GM23338 (cell line): ENCODE data around the gene SFSWAP. TPM values are rescaled to one million over a fixed set of nuclear protein-coding genes. Genes with fewer than 3 reads are reported as not detected.
A peak's percentile ranks its signal among the peaks of the same experiment; 100 is the strongest.

Source experiments
- ATAC-seq: fragments of 200-7000 bp; cut with Tn5 transposase; 3 replicates; pipeline ENCODE4 v1.9.1; 2020
- DNase-seq: peaks from one replicate; pipeline ENCODE4 v3.0.0-alpha.2; 2015; ENCODE audit warnings: low spot score
- H2AFZ ChIP-seq: fragments of 200-600 bp; sonication (generic); 2 replicates; pipeline ENCODE4 v1.8.0; 2016; ENCODE audit warnings: antibody characterized with exemption, mild to moderate bottlenecking, moderate library complexity
- H3F3A ChIP-seq: fragments of 200-600 bp; sonication (generic); replicated peaks from 2 replicates; pipeline ENCODE4 v1.8.0; 2017; ENCODE audit warnings: antibody characterized with exemption, mixed run types, low read depth
- H3K27ac ChIP-seq: fragments of 200-600 bp; sonication (generic); 2 replicates; pipeline ENCODE4 v1.6.1; 2016; ENCODE audit warnings: low read depth
- H3K27me3 ChIP-seq: fragments of 200-600 bp; sonication (generic); 2 replicates; pipeline ENCODE4 v1.8.0; 2016; ENCODE audit warnings: mild to moderate bottlenecking, mixed run types, moderate library complexity; ENCODE audit not compliant: insufficient read depth
- H3K36me3 ChIP-seq: fragments of 200-600 bp; sonication (generic); 2 replicates; pipeline ENCODE4 v1.8.0; 2016; ENCODE audit warnings: mild to moderate bottlenecking; ENCODE audit not compliant: insufficient read depth
- H3K4me1 ChIP-seq: fragments of 200-600 bp; sonication (generic); 2 replicates; pipeline ENCODE4 v1.8.0; 2016; ENCODE audit warnings: mild to moderate bottlenecking, moderate library complexity; ENCODE audit not compliant: insufficient read depth
- H3K4me2 ChIP-seq: fragments of 200-600 bp; sonication (generic); 2 replicates; pipeline ENCODE4 v1.7.1; 2017; ENCODE audit warnings: mixed run types
- H3K4me3 ChIP-seq: fragments of 200-600 bp; sonication (generic); 2 replicates; pipeline ENCODE4 v1.6.1; 2016; ENCODE audit warnings: mixed run types
- H3K79me2 ChIP-seq: fragments of 200-600 bp; sonication (generic); replicated peaks from 2 replicates; pipeline ENCODE4 v1.8.0; 2017; ENCODE audit warnings: mild to moderate bottlenecking; ENCODE audit not compliant: insufficient read depth
- H3K9me2 ChIP-seq: fragments of 200-600 bp; sonication (generic); 2 replicates; pipeline ENCODE4 v1.8.0; 2017; ENCODE audit not compliant: insufficient read depth
- H4K20me1 ChIP-seq: fragments of 200-600 bp; sonication (generic); replicated peaks from 2 replicates; pipeline ENCODE4 v1.8.0; 2017; ENCODE audit warnings: mild to moderate bottlenecking; ENCODE audit not compliant: insufficient read depth
- H3K27ac Mint-ChIP-seq: 2 replicates; pipeline ENCODE4 v1.8.0; 2020; ENCODE audit warnings: inconsistent platforms, mild to moderate bottlenecking, moderate library complexity, mixed read lengths
- H3K27me3 Mint-ChIP-seq: 3 replicates; pipeline ENCODE4 v1.8.0; 2022; ENCODE audit warnings: low read depth, mild to moderate bottlenecking, moderate library complexity, mixed read lengths, inconsistent platforms; ENCODE audit not compliant: insufficient read depth, poor library complexity
- H3K36me3 Mint-ChIP-seq: 3 replicates; pipeline ENCODE4 v1.8.0; 2021; ENCODE audit warnings: low read depth, mild to moderate bottlenecking, inconsistent platforms, moderate library complexity, mixed read lengths
- H3K4me1 Mint-ChIP-seq: 3 replicates; pipeline ENCODE4 v1.8.0; 2020; ENCODE audit warnings: mild to moderate bottlenecking, inconsistent platforms, mixed read lengths
- H3K4me3 Mint-ChIP-seq: 3 replicates; pipeline ENCODE4 v1.8.0; 2021; ENCODE audit warnings: moderate library complexity, mild to moderate bottlenecking, inconsistent platforms, mixed read lengths
- H3K9me3 Mint-ChIP-seq: 3 replicates; pipeline ENCODE4 v1.8.0; 2020; ENCODE audit warnings: moderate library complexity, mild to moderate bottlenecking, inconsistent platforms, mixed read lengths
- CREB1 ChIP-seq: fragments of 250-450 bp; sonication (Bioruptor Pico); IDR thresholded peaks from 2 replicates; pipeline ENCODE4 v1.5.0; 2020; ENCODE audit warnings: low read depth, mild to moderate bottlenecking, moderate library complexity
- EZH2 ChIP-seq: fragments of 200-600 bp; sonication (generic); IDR thresholded peaks from one replicate; pipeline ENCODE4 v1.8.0; 2017; ENCODE audit warnings: antibody characterized with exemption, mild to moderate bottlenecking, low read depth; ENCODE audit not compliant: unreplicated experiment
- EZH2phosphoT487 ChIP-seq: fragments of 200-600 bp; sonication (generic); IDR thresholded peaks from one replicate; pipeline ENCODE4 v1.8.1; 2018; ENCODE audit warnings: antibody characterized with exemption; ENCODE audit not compliant: unreplicated experiment
- STAT1 ChIP-seq: IDR thresholded peaks from one replicate; pipeline ENCODE4 v1.6.1; 2016; ENCODE audit warnings: antibody characterized with exemption; ENCODE audit not compliant: unreplicated experiment
- ZNF114 ChIP-seq: fragments of 250-450 bp; sonication (Bioruptor Pico); IDR thresholded peaks from 2 replicates; pipeline ENCODE4 v1.5.0; 2020; ENCODE audit warnings: mild to moderate bottlenecking, moderate library complexity
- ZNF331 ChIP-seq: fragments of 250-450 bp; sonication (Bioruptor Pico); IDR thresholded peaks from 2 replicates; pipeline ENCODE4 v1.5.0; 2020; ENCODE audit warnings: low read depth, mild to moderate bottlenecking, moderate library complexity
- polyA plus RNA-seq: library from polyadenylated mRNA; unstranded; fragments of >200 nt; fragmentation: Nextera tagmentation; extraction: Ambion mirVana; gene quantifications from 2 replicates; pipeline ENCODE4 v1.2.1, GENCODE V29; 2016
- total RNA-seq: library from RNA; depleted of rRNA; stranded (reverse); fragments of >200 nt; shearing (Covaris generic); gene quantifications from 2 replicates; pipeline ENCODE4 v1.2.3, GENCODE V29; 2014
- TF ChIP-seq, protein P1 (sequence below): fragments of 250-450 bp; sonication (Bioruptor Pico); IDR thresholded peaks from 2 replicates; pipeline ENCODE4 v1.5.0; 2020; ENCODE audit warnings: mild to moderate bottlenecking, moderate library complexity
- TF ChIP-seq, protein P2 (sequence below): IDR thresholded peaks from 2 replicates; pipeline ENCODE4 v1.6.1; 2016; ENCODE audit warnings: antibody characterized with exemption
- TF ChIP-seq, protein P3 (sequence below): IDR thresholded peaks from one replicate; pipeline ENCODE4 v1.6.1; 2018; ENCODE audit warnings: antibody characterized with exemption; ENCODE audit not compliant: unreplicated experiment

The SFSWAP gene
- total and polyA plus RNA-seq, 2 experiments from 2014 or later, result 41.0 to 49.8 TPM

DNA sequence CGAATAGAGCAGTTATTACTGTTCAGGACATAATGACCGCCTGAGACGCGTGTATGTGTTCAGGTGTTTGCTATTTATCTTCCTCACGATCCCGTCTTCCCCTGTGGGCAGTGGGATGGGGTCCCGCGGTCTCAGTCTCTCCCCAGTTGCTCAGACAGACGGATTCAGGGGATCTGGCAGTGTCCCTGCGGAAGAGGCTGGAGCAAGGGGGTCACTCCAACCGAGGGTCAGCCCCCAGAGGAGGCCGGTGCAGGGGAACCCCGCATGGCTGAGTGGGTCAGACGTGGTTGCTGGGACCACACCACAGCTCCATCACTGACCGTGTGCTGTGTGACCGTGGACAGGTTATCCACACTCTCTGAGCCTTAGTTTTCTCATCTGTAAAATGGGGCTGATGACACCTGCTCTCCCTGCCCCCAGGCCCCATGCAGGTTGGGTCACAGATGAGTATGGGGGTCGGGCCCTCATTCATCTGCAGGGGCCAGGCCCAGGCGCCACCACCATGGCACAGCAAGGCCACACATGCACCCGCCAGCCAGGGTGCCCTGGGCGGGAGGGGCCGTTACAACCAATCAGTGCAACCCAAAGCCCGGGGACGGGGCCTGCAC, 122.5 kb downstream of the SFSWAP start:
- H3K4me2 ChIP-seq, result no peak overlapping the region
- 0 out of 2 replicates have a peak, but pooled peaks cover 3% of the 10 kb centered on the region for H3F3A ChIP-seq
- no peak overlapping the region for H3K4me3 ChIP-seq
- no peak overlapping the region for H3K27ac Mint-ChIP-seq
- H3K4me1 Mint-ChIP-seq, result peaks cover 8% of the 10 kb centered on the region
- H2AFZ ChIP-seq, result no peak overlapping the region
- no peaks in the 10 kb centered on the region for H3K9me2 ChIP-seq
- no peaks in the 10 kb centered on the region; the same call in none of the 2 replicates for H4K20me1 ChIP-seq
- peak overlapping the region; percentile 29; the same call in 1 of the 3 replicates for H3K4me3 Mint-ChIP-seq
- peaks cover 7% of the 10 kb centered on the region; the same call in 1 of the 2 replicates for H3K4me1 ChIP-seq
- TF ChIP-seq EZH2 (no peak), ZNF331 (no peak), STAT1 (no peak), EZH2phosphoT487 (no peak), ZNF114 (no peak), CREB1 (no peak)
- TF ChIP-seq, protein P1, sequence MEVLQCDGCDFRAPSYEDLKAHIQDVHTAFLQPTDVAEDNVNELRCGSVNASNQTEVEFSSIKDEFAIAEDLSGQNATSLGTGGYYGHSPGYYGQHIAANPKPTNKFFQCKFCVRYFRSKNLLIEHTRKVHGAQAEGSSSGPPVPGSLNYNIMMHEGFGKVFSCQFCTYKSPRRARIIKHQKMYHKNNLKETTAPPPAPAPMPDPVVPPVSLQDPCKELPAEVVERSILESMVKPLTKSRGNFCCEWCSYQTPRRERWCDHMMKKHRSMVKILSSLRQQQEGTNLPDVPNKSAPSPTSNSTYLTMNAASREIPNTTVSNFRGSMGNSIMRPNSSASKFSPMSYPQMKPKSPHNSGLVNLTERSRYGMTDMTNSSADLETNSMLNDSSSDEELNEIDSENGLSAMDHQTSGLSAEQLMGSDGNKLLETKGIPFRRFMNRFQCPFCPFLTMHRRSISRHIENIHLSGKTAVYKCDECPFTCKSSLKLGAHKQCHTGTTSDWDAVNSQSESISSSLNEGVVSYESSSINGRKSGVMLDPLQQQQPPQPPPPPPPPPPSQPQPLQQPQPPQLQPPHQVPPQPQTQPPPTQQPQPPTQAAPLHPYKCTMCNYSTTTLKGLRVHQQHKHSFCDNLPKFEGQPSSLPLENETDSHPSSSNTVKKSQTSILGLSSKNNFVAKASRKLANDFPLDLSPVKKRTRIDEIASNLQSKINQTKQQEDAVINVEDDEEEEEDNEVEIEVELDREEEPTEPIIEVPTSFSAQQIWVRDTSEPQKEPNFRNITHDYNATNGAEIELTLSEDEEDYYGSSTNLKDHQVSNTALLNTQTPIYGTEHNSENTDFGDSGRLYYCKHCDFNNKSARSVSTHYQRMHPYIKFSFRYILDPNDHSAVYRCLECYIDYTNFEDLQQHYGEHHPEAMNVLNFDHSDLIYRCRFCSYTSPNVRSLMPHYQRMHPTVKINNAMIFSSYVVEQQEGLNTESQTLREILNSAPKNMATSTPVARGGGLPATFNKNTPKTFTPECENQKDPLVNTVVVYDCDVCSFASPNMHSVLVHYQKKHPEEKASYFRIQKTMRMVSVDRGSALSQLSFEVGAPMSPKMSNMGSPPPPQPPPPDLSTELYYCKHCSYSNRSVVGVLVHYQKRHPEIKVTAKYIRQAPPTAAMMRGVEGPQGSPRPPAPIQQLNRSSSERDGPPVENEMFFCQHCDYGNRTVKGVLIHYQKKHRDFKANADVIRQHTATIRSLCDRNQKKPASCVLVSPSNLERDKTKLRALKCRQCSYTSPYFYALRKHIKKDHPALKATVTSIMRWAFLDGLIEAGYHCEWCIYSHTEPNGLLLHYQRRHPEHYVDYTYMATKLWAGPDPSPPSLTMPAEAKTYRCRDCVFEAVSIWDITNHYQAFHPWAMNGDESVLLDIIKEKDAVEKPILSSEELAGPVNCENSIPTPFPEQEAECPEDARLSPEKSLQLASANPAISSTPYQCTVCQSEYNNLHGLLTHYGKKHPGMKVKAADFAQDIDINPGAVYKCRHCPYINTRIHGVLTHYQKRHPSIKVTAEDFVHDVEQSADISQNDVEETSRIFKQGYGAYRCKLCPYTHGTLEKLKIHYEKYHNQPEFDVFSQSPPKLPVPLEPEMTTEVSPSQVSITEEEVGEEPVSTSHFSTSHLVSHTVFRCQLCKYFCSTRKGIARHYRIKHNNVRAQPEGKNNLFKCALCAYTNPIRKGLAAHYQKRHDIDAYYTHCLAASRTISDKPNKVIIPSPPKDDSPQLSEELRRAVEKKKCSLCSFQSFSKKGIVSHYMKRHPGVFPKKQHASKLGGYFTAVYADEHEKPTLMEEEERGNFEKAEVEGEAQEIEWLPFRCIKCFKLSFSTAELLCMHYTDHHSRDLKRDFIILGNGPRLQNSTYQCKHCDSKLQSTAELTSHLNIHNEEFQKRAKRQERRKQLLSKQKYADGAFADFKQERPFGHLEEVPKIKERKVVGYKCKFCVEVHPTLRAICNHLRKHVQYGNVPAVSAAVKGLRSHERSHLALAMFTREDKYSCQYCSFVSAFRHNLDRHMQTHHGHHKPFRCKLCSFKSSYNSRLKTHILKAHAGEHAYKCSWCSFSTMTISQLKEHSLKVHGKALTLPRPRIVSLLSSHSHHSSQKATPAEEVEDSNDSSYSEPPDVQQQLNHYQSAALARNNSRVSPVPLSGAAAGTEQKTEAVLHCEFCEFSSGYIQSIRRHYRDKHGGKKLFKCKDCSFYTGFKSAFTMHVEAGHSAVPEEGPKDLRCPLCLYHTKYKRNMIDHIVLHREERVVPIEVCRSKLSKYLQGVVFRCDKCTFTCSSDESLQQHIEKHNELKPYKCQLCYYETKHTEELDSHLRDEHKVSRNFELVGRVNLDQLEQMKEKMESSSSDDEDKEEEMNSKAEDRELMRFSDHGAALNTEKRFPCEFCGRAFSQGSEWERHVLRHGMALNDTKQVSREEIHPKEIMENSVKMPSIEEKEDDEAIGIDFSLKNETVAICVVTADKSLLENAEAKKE (CRISPR knock-in tag), result no peak
- TF ChIP-seq, protein P2, sequence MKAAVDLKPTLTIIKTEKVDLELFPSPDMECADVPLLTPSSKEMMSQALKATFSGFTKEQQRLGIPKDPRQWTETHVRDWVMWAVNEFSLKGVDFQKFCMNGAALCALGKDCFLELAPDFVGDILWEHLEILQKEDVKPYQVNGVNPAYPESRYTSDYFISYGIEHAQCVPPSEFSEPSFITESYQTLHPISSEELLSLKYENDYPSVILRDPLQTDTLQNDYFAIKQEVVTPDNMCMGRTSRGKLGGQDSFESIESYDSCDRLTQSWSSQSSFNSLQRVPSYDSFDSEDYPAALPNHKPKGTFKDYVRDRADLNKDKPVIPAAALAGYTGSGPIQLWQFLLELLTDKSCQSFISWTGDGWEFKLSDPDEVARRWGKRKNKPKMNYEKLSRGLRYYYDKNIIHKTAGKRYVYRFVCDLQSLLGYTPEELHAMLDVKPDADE, result no peak
- TF ChIP-seq, protein P3, sequence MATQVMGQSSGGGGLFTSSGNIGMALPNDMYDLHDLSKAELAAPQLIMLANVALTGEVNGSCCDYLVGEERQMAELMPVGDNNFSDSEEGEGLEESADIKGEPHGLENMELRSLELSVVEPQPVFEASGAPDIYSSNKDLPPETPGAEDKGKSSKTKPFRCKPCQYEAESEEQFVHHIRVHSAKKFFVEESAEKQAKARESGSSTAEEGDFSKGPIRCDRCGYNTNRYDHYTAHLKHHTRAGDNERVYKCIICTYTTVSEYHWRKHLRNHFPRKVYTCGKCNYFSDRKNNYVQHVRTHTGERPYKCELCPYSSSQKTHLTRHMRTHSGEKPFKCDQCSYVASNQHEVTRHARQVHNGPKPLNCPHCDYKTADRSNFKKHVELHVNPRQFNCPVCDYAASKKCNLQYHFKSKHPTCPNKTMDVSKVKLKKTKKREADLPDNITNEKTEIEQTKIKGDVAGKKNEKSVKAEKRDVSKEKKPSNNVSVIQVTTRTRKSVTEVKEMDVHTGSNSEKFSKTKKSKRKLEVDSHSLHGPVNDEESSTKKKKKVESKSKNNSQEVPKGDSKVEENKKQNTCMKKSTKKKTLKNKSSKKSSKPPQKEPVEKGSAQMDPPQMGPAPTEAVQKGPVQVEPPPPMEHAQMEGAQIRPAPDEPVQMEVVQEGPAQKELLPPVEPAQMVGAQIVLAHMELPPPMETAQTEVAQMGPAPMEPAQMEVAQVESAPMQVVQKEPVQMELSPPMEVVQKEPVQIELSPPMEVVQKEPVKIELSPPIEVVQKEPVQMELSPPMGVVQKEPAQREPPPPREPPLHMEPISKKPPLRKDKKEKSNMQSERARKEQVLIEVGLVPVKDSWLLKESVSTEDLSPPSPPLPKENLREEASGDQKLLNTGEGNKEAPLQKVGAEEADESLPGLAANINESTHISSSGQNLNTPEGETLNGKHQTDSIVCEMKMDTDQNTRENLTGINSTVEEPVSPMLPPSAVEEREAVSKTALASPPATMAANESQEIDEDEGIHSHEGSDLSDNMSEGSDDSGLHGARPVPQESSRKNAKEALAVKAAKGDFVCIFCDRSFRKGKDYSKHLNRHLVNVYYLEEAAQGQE, result no peak
- no peaks in the 10 kb centered on the region for H3K36me3 Mint-ChIP-seq
- no peak for ATAC-seq
- no peaks in the 10 kb centered on the region for H3K9me3 Mint-ChIP-seq
- no peak for DNase-seq
- peaks cover 26% of the 10 kb centered on the region for H3K27me3 ChIP-seq
- H3K79me2 ChIP-seq, result no peaks in the 10 kb centered on the region; the same call in 1 of the 2 replicates
- no peak overlapping the region for H3K27ac ChIP-seq
- H3K27me3 Mint-ChIP-seq, result peaks cover 13% of the 10 kb centered on the region
- H3K36me3 ChIP-seq, result no peaks in the 10 kb centered on the region
